ENCODE data around the gene RENBP. TPM values are rescaled to one million over a fixed set of nuclear protein-coding genes. Genes with fewer than 3 reads are reported as not detected.

RENBP gene
- total RNA-seq, 5 donors from 2014 or later (not counting 1 experiment from before 2014, with no cell fraction given), result 10.2 to 23.5 (median 19.5) TPM

GRCh38 chrX:153907456-153907855, 37.0 kb downstream of the RENBP start:
- POLR2A ChIA-PET, result no interaction called here
- DNase-seq (no peak), ATAC-seq (replicated peaks in 1 of 4) (no peak)
- CTCF ChIA-PET, result no interaction called here
- H3K4me1 Mint-ChIP-seq, result peaks cover 31 to 39% (median 37%) of the 10 kb centered on the region in 3 donors
- Histone ChIP-seq H3K4me1 (ENCODE audit: control insufficient read depth in 1 of 2, extremely low read depth in 1 of 2, insufficient read depth in 2 of 2, low read length in 2 of 2) (peaks cover 9 to 62% of the 10 kb centered on the region in 2 experiments), H3K9me3 (no peaks in the 10 kb centered on the region), H3K4me3 (ENCODE audit: control insufficient read depth in 1 of 2, extremely low read depth in 1 of 2, low read length in 1 of 2) (no peak overlapping the region), H3K27ac (ENCODE audit: low read length) (no peak overlapping the region), H3K36me3 (ENCODE audit: control insufficient read depth in 2 of 2, extremely low read depth in 1 of 2, insufficient read depth in 1 of 2, low read length in 1 of 2) (peaks cover 0 to 28% of the 10 kb centered on the region in 2 donors), H3K27me3 (replicated peaks in 1 of 2; ENCODE audit: control insufficient read depth in 2 of 2, extremely low read depth in 1 of 2, insufficient read depth in 2 of 2, low read length in 1 of 2) (no peaks in the 10 kb centered on the region)
- no peak overlapping the region for H3K27ac Mint-ChIP-seq
- peaks cover 0 to 5% of the 10 kb centered on the region in 2 donors for H3K27me3 Mint-ChIP-seq
- no CpG with 5 or more reads among the region's 12 CpGs for WGBS (ENCODE audit: insufficient coverage)
- H3K36me3 Mint-ChIP-seq, result peaks cover 6% of the 10 kb centered on the region
- no peaks in the 10 kb centered on the region for H3K9me3 Mint-ChIP-seq
- no peak overlapping the region for H3K4me3 Mint-ChIP-seq

DNA sequence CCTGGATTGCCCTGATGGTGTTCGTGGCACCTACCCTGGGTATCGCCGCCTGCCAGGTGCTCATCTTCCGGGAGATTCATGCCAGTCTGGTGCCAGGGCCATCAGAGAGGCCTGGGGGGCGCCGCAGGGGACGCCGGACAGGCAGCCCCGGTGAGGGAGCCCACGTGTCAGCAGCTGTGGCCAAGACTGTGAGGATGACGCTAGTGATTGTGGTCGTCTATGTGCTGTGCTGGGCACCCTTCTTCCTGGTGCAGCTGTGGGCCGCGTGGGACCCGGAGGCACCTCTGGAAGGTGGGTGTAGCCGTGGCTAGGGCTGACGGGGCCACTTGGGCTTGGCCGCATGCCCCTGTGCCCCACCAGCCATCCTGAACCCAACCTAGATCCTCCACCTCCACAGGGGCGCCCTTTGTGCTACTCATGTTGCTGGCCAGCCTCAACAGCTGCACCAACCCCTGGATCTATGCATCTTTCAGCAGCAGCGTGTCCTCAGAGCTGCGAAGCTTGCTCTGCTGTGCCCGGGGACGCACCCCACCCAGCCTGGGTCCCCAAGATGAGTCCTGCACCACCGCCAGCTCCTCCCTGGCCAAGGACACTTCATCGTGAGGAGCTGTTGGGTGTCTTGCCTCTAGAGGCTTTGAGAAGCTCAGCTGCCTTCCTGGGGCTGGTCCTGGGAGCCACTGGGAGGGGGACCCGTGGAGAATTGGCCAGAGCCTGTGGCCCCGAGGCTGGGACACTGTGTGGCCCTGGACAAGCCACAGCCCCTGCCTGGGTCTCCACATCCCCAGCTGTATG, 38.1 kb downstream of the RENBP start:
- peak overlapping the region in 1 of 3 donors; percentile 12 for H3K4me3 Mint-ChIP-seq
- H3K4me3 ChIP-seq (ENCODE audit: control insufficient read depth in 1 of 2, extremely low read depth in 1 of 2, low read length in 1 of 2), result no peak overlapping the region
- ATAC-seq (replicated peaks in 1 of 4), result peak; percentile 25 to 52 (median 32)
- peaks cover 0 to 7% of the 10 kb centered on the region in 2 donors for H3K27me3 Mint-ChIP-seq
- CTCF ChIA-PET, result interaction anchor here in 1 of 2 donors (1.0 kb wide), 1 partner anchor 19 kb away, joined by 3 read pairs; no protein-coding TSS in a partner anchor
- no peaks in the 10 kb centered on the region for H3K9me3 Mint-ChIP-seq
- H3K9me3 ChIP-seq, result no peaks in the 10 kb centered on the region
- 33% methylated on average over 15 of the region's 27 CpGs for WGBS (ENCODE audit: insufficient coverage)
- peaks cover 34 to 41% (median 39%) of the 10 kb centered on the region in 3 donors for H3K4me1 Mint-ChIP-seq
- no peaks in the 10 kb centered on the region for H3K27me3 ChIP-seq (replicated peaks in 1 of 2; ENCODE audit: control insufficient read depth in 2 of 2, extremely low read depth in 1 of 2, insufficient read depth in 2 of 2, low read length in 1 of 2)
- peak overlapping the region; percentile 34 for H3K27ac ChIP-seq (ENCODE audit: low read length)
- H3K36me3 ChIP-seq (ENCODE audit: control insufficient read depth in 2 of 2, extremely low read depth in 1 of 2, insufficient read depth in 1 of 2, low read length in 1 of 2), result peaks cover 0 to 25% of the 10 kb centered on the region in 2 donors
- peaks cover 16 to 64% of the 10 kb centered on the region in 2 experiments for H3K4me1 ChIP-seq (ENCODE audit: control insufficient read depth in 1 of 2, extremely low read depth in 1 of 2, insufficient read depth in 2 of 2, low read length in 2 of 2)
- peak overlapping the region; percentile 8 to 71 for H3K27ac Mint-ChIP-seq
- no peaks in the 10 kb centered on the region for H3K36me3 Mint-ChIP-seq
- POLR2A ChIA-PET, result no interaction called here
- DNase-seq, result peak in 12 of 35 experiments; percentile 9 to 56 (median 28)

GRCh38 chrX:153905481-153906095, 38.9 kb downstream of the RENBP start:
- ChIA-PET POLR2A (no interaction called here), CTCF (no interaction called here)
- peaks cover 22 to 66% of the 10 kb centered on the region in 2 experiments for H3K4me1 ChIP-seq (ENCODE audit: control insufficient read depth in 1 of 2, extremely low read depth in 1 of 2, insufficient read depth in 2 of 2, low read length in 2 of 2)
- ATAC-seq (replicated peaks in 1 of 4) (peak in 1 of 4 experiments; percentile 2), DNase-seq (no peak)
- H3K4me1 Mint-ChIP-seq, result peaks cover 41 to 47% (median 47%) of the 10 kb centered on the region in 3 donors
- H3K27ac Mint-ChIP-seq, result peak overlapping the region; percentile 8 to 23
- H3K4me3 Mint-ChIP-seq, result peak overlapping the region in 1 of 3 donors; percentile 12
- H3K36me3 ChIP-seq (ENCODE audit: control insufficient read depth in 2 of 2, extremely low read depth in 1 of 2, insufficient read depth in 1 of 2, low read length in 1 of 2), result peaks cover 0 to 22% of the 10 kb centered on the region in 2 donors
- no peak overlapping the region for H3K4me3 ChIP-seq (ENCODE audit: control insufficient read depth in 1 of 2, extremely low read depth in 1 of 2, low read length in 1 of 2)
- 91% methylated on average over 14 of the region's 32 CpGs for WGBS (ENCODE audit: insufficient coverage)
- H3K9me3 ChIP-seq, result no peaks in the 10 kb centered on the region
- H3K27me3 Mint-ChIP-seq, result peaks cover 0 to 9% of the 10 kb centered on the region in 2 donors
- H3K27ac ChIP-seq (ENCODE audit: low read length), result peak overlapping the region; percentile 34
- no peaks in the 10 kb centered on the region for H3K36me3 Mint-ChIP-seq
- H3K27me3 ChIP-seq (replicated peaks in 1 of 2; ENCODE audit: control insufficient read depth in 2 of 2, extremely low read depth in 1 of 2, insufficient read depth in 2 of 2, low read length in 1 of 2), result no peaks in the 10 kb centered on the region
- no peaks in the 10 kb centered on the region for H3K9me3 Mint-ChIP-seq

- Histone ChIP-seq H3K27ac (ENCODE audit: low read length) (peak within 1 kb of the TSS; percentile 7), H3K4me1 (ENCODE audit: control insufficient read depth in 1 of 2, extremely low read depth in 1 of 2, insufficient read depth in 2 of 2, low read length in 2 of 2) (peaks cover 24 to 63% of the 10 kb centered on the region in 2 experiments), H3K27me3 (replicated peaks in 1 of 2; ENCODE audit: control insufficient read depth in 2 of 2, extremely low read depth in 1 of 2, insufficient read depth in 2 of 2, low read length in 1 of 2) (no peaks in the 10 kb centered on the region), H3K36me3 (ENCODE audit: control insufficient read depth in 2 of 2, extremely low read depth in 1 of 2, insufficient read depth in 1 of 2, low read length in 1 of 2) (peaks cover 0 to 14% of the 10 kb centered on the region in 2 donors), H3K9me3 (no peaks in the 10 kb centered on the region), H3K4me3 (ENCODE audit: control insufficient read depth in 1 of 2, extremely low read depth in 1 of 2, low read length in 1 of 2) (peak within 1 kb of the TSS in 1 of 2 donors; percentile 10)
- H3K4me3 Mint-ChIP-seq, result peak within 1 kb of the TSS; percentile 24 to 56 (median 28)
- ATAC-seq (replicated peaks in 1 of 4), result peak in 3 of 4 experiments; percentile 17 to 28 (median 21)
- H3K36me3 Mint-ChIP-seq, result no peaks in the 10 kb centered on the region
- 32% methylated on average over 8 of the region's 26 CpGs for WGBS (ENCODE audit: insufficient coverage)
- H3K4me1 Mint-ChIP-seq, result peaks cover 44 to 48% (median 48%) of the 10 kb centered on the region in 3 donors
- ChIA-PET POLR2A (no interaction called here), CTCF (interaction anchor here in 1 of 2 donors (0.5 kb wide), 1 partner anchor 41 kb away, joined by 3 read pairs; no protein-coding TSS in a partner anchor)
- H3K27ac Mint-ChIP-seq, result peak within 1 kb of the TSS; percentile 59 to 78
- no peak for DNase-seq
- peaks cover 0 to 9% of the 10 kb centered on the region in 2 donors for H3K27me3 Mint-ChIP-seq
- H3K9me3 Mint-ChIP-seq, result no peaks in the 10 kb centered on the region
Measured at GRCh38 chrX:153903991-153904957, 40.2 kb downstream of the RENBP start, which contains the start of gene AVPR2. Gene AVPR2, plus strand, starts transcription at chrX:153904673. Its CDS starts 473 bp downstream, at chrX:153905146.

DNA sequence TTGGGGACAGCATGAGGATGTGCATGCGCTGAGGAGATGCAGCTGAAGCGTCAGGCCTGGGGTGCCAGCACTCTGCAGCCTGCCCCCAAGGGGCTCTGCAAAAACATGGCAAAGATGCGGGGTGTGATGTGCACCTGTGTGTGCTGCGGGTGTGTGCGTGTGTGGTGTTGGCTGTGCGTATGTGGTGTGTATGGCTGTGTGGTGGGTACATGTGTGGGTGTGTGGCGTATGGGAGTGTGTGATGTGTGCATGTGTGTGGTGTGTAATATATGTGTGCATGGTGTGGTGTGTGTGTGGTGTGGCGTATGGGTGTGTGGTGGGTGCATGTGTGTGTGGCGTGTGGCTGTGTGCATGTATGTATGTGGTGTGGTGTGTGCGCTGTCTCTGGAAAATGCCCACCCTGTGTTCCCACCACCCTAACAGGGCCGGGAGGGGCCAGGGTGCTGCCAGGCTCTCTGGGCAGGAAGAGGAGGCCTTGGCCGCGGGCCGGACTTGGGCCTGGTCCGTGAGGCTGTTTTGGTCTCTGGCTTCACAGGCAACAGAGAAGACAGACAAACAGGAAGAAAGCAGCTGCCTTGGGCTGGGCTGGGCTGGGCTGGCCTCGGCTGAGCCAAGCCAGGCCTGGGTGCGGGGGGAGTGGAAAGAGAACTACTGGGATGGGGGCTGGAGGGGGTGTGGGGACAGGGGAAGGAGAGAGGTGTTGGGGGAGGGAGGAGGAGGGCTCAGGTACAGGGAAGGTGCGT, 41.0 kb downstream of the RENBP start:
- DNase-seq, result no peak
- CTCF ChIA-PET, result interaction anchor here in 1 of 2 donors (0.5 kb wide), 1 partner anchor 42 kb away, joined by 3 read pairs; no protein-coding TSS in a partner anchor
- no peak overlapping the region for H3K4me3 ChIP-seq (ENCODE audit: control insufficient read depth in 1 of 2, extremely low read depth in 1 of 2, low read length in 1 of 2)
- Mint-ChIP-seq H3K4me1 (peaks cover 44 to 48% (median 47%) of the 10 kb centered on the region in 3 donors), H3K27me3 (peaks cover 0 to 11% of the 10 kb centered on the region in 2 donors), H3K9me3 (no peaks in the 10 kb centered on the region), H3K27ac (peak overlapping the region; percentile 68 to 90), H3K36me3 (no peaks in the 10 kb centered on the region), H3K4me3 (peak overlapping the region in 2 of 3 donors; percentile 24 to 56)
- ATAC-seq (replicated peaks in 1 of 4), result peak in 2 of 4 experiments; percentile 7 to 15
- H3K36me3 ChIP-seq (ENCODE audit: control insufficient read depth in 2 of 2, extremely low read depth in 1 of 2, insufficient read depth in 1 of 2, low read length in 1 of 2), result peaks cover 0 to 7% of the 10 kb centered on the region in 2 donors
- no peaks in the 10 kb centered on the region for H3K9me3 ChIP-seq
- POLR2A ChIA-PET, result interaction anchor here in 1 of 2 donors (0.6 kb wide), 1 partner anchor 23 kb away, joined by 4 read pairs; no protein-coding TSS in a partner anchor
- H3K27ac ChIP-seq (ENCODE audit: low read length), result no peak overlapping the region
- no peaks in the 10 kb centered on the region for H3K27me3 ChIP-seq (replicated peaks in 1 of 2; ENCODE audit: control insufficient read depth in 2 of 2, extremely low read depth in 1 of 2, insufficient read depth in 2 of 2, low read length in 1 of 2)
- WGBS (ENCODE audit: insufficient coverage), result 56% methylated on average over 3 of the region's 18 CpGs
- peaks cover 24 to 63% of the 10 kb centered on the region in 2 experiments for H3K4me1 ChIP-seq (ENCODE audit: control insufficient read depth in 1 of 2, extremely low read depth in 1 of 2, insufficient read depth in 2 of 2, low read length in 2 of 2)

Measured in T-cell (primary cell).